ENCODE results near the gene OSTF1.

The OSTF1 gene

DNA sequence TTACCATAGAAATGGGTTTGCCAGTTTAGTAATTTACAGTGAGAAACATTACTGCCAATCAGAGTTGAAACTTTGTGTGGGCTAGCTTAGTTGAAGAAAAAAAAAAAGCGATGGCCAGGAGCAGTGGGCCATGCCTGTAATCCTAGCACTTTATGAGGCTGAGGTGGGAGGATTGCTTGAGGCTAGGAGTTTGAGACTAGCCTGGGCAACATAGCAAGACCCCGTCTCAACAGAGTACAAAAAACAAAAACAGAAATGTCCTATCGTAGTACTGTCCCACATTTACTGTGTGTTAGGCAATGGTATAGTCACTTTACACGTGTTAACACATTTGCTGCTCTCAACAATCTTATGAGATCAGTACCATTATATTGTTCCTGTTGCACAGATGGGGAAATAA lies 2.3 kb downstream of the OSTF1 start:
- Histone ChIP-seq H3K27me3 (ENCODE audit: insufficient read depth, low read depth, severe bottlenecking) (no peaks in the 10 kb centered on the region), H3K9me3 (ENCODE audit: severe bottlenecking) (no peaks in the 10 kb centered on the region), H3K36me3 (no peaks in the 10 kb centered on the region), H3K4me3 (ENCODE audit: low read depth, low read length) (no peak overlapping the region), H3K27ac (no peak overlapping the region)
- DNase-seq, result no peak
- TF ChIP-seq CTCF (IDR thresholded peaks at IDR 0.05; ENCODE audit: low read depth, low read length), result no peak

GRCh38 chr9:75092766-75093165 lies 4.5 kb downstream of the OSTF1 start:
- H3K9me3 ChIP-seq (ENCODE audit: severe bottlenecking), result no peaks in the 10 kb centered on the region
- no peak for TF ChIP-seq CTCF (IDR thresholded peaks at IDR 0.05; ENCODE audit: low read depth, low read length)
- H3K27me3 ChIP-seq (ENCODE audit: insufficient read depth, low read depth, severe bottlenecking), result no peaks in the 10 kb centered on the region
- no peak overlapping the region for H3K4me3 ChIP-seq (ENCODE audit: low read depth, low read length)
- no peaks in the 10 kb centered on the region for H3K36me3 ChIP-seq
- DNase-seq, result no peak
- no peak overlapping the region for H3K27ac ChIP-seq

GRCh38 chr9:75096796-75097195 lies 8.5 kb downstream of the OSTF1 start:
- Histone ChIP-seq H3K9me3 (ENCODE audit: severe bottlenecking) (no peaks in the 10 kb centered on the region), H3K27me3 (ENCODE audit: insufficient read depth, low read depth, severe bottlenecking) (no peaks in the 10 kb centered on the region), H3K4me3 (ENCODE audit: low read depth, low read length) (no peak overlapping the region), H3K27ac (no peak overlapping the region), H3K36me3 (no peaks in the 10 kb centered on the region)
- DNase-seq, result no peak
- no peak for TF ChIP-seq CTCF (IDR thresholded peaks at IDR 0.05; ENCODE audit: low read depth, low read length)

DNA sequence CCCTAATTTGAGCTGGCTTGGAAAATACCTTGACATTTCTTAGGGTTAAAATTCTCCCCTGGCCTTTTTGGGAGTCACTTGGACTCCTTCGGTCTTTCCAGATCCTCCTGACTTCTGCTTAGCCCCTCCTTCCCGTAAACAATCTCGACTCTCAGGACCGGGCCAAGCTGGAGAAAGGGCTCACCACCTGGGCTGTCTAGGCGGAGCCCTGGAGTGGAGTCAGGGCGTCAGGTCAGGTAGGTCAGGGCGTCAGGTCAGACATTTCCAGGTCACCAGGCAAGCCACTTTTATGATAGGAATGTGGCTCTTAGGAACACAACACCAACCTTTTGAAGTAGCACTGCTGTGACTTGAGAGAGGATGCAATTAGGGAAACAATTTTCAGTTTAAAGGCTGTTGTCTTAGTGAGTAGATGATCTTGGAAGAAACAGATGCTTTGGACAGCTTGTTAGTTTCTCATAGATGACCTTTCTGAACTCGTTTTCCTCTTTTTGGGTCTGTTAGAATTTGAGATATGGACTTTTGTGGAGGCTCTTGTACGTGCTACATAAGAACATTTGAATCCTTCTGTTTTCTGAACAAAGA lies 12.8 kb downstream of the OSTF1 start:
- no peak for TF ChIP-seq CTCF (IDR thresholded peaks at IDR 0.05; ENCODE audit: low read depth, low read length)
- Histone ChIP-seq H3K9me3 (ENCODE audit: severe bottlenecking) (no peaks in the 10 kb centered on the region), H3K27me3 (ENCODE audit: insufficient read depth, low read depth, severe bottlenecking) (no peaks in the 10 kb centered on the region), H3K36me3 (no peaks in the 10 kb centered on the region), H3K4me3 (ENCODE audit: low read depth, low read length) (no peak overlapping the region), H3K27ac (no peak overlapping the region)
- no peak for DNase-seq

DNA sequence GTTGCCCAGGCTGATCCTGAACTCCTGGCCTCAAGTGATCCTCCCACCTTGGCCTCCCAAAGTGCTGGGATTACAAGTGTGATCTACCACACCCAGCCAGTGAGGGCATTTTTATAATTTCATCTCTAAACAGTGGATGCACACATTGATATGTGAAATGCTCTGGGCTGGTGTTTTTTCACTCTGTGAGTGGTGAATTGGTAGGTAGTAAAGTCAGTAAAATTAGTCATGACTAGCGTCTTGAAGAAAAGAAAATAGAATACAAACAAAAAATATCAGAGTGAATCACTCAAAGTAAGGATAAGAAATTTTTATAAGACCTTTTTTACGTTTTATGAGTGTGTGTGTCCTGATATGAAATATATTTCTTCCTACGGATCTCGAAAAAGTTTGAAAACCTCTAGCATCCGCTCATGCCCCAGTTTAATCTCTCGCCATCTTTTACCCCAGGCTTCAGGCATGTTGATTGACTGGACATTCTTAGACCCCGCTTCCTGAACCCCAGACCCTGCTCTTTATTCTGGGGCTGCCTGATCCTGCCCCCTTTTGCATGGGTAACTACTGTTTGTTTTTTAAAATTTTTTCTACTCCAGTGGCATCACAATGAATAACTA lies 14.0 kb downstream of the OSTF1 start:
- Histone ChIP-seq H3K36me3 (no peaks in the 10 kb centered on the region), H3K4me3 (ENCODE audit: low read depth, low read length) (no peak overlapping the region), H3K9me3 (ENCODE audit: severe bottlenecking) (no peaks in the 10 kb centered on the region), H3K27ac (no peak overlapping the region), H3K27me3 (ENCODE audit: insufficient read depth, low read depth, severe bottlenecking) (no peaks in the 10 kb centered on the region)
- TF ChIP-seq CTCF (IDR thresholded peaks at IDR 0.05; ENCODE audit: low read depth, low read length), result no peak
- no peak for DNase-seq

GRCh38 chr9:75104607-75105006 lies 16.3 kb downstream of the OSTF1 start:
- no peak overlapping the region for H3K27ac ChIP-seq
- H3K9me3 ChIP-seq (ENCODE audit: severe bottlenecking), result no peaks in the 10 kb centered on the region
- H3K27me3 ChIP-seq (ENCODE audit: insufficient read depth, low read depth, severe bottlenecking), result no peaks in the 10 kb centered on the region
- H3K36me3 ChIP-seq, result no peaks in the 10 kb centered on the region
- H3K4me3 ChIP-seq (ENCODE audit: low read depth, low read length), result no peak overlapping the region
- no peak for TF ChIP-seq CTCF (IDR thresholded peaks at IDR 0.05; ENCODE audit: low read depth, low read length)
- no peak for DNase-seq

Measured in WERI-Rb-1 (cell line).